Sigmoid colon (tissue), 7 donors: ENCODE measurements around the gene VPS8. TPM values are rescaled to one million over a fixed set of nuclear protein-coding genes. Genes with fewer than 3 reads are reported as not detected.
"Not testable (repeated sequence)": the region's sequence is repeated elsewhere in the genome, so short reads cannot be mapped to it uniquely, and the experiment has no call there.

ENCODE experiments used
- DNase-seq: peaks from one replicate; pipeline ENCODE4 v3.0.0-alpha.2; 2019
- H3K27ac ChIP-seq, 4 donors: fragments of 200-600 bp; sonication (generic); one replicate each; pipeline ENCODE4 v1.5.1; 2016 to 2019; ENCODE audit warnings: mild to moderate bottlenecking in 1 of 4
- H3K27me3 ChIP-seq, 3 donors: fragments of 200-600 bp; sonication (generic); one replicate each; pipeline ENCODE4 v1.5.1; 2019; ENCODE audit warnings: mild to moderate bottlenecking in 1 of 3
- H3K36me3 ChIP-seq, 4 donors: fragments of 200-600 bp; sonication (generic); one replicate each; pipeline ENCODE4 v1.5.1; 2016 to 2019
- H3K4me1 ChIP-seq, 4 donors: fragments of 200-600 bp; sonication (generic); one replicate each; pipeline ENCODE4 v1.5.1; 2017 to 2019
- H3K4me3 ChIP-seq, 4 donors: fragments of 200-600 bp; sonication (generic); one replicate each; pipeline ENCODE4 v1.5.1; 2017 to 2019; ENCODE audit warnings: mild to moderate bottlenecking in 2 of 4, moderate library complexity in 1 of 4
- H3K9me3 ChIP-seq, 4 donors: fragments of 200-600 bp in 3 of 4; sonication (generic) in 3 of 4; one replicate each; pipeline versions ENCODE4 v1.5.1 to v1.6.1; 2013 to 2019
- EP300 ChIP-seq, 4 donors: sonication (generic); formaldehyde crosslinking; IDR thresholded peaks; one replicate each; pipeline ENCODE4 v1.6.1; 2017; ENCODE audit warnings: antibody characterized with exemption in 4 of 4
- POLR2A ChIP-seq, 2 donors: fragments of 450-650 bp; IDR thresholded peaks; one replicate each; pipeline ENCODE4 v1.6.1; 2016; ENCODE audit warnings: antibody characterized with exemption in 2 of 2, mild to moderate bottlenecking in 2 of 2, moderate library complexity in 2 of 2
- POLR2AphosphoS5 ChIP-seq, 4 donors: sonication (generic); formaldehyde crosslinking; IDR thresholded peaks; one replicate each; pipeline ENCODE4 v1.6.1; 2017; ENCODE audit warnings: antibody characterized with exemption in 4 of 4
- WGBS, 2 donors: extraction: QIAGEN DNeasy Blood & Tissue Kit; methylation state at CpG; one replicate each; pipeline ENCODE4 v1.1.7; 2013; 5-methylcytosine and 5-hydroxymethylcytosine counted together
- intact Hi-C: fragments of 100-400 bp; cut with DNase I; formaldehyde crosslinking; loops from one replicate; pipeline ENCODE4 v1.15.1; 2023
- polyA plus RNA-seq, 3 donors: library from polyadenylated mRNA; stranded (reverse); fragments of 200-250 nt; gene quantifications; one replicate each; pipeline ENCODE4 v1.2.3, GENCODE V29; 2013
- total RNA-seq, 4 donors: library from RNA; depleted of rRNA; stranded (reverse); fragments of >200 nt; gene quantifications; one replicate each; pipeline ENCODE4 v1.1.0, GENCODE V29; 2016
- TF ChIP-seq, protein P1 (sequence below), 4 experiments: fragments of 450-650 bp in 3 of 4; fragments of 200-600 bp in 1 of 4; IDR thresholded peaks; one replicate each; pipeline ENCODE4 v1.5.1; 2016 to 2019; ENCODE audit warnings: antibody characterized with exemption in 4 of 4, mild to moderate bottlenecking in 3 of 4, moderate library complexity in 2 of 4
- donor health status: healthy with polysubstance abuse.
- donor health status: Bipolar disorder and iron deficiency.
- donor health status: healthy.

VPS8 gene
- total and polyA plus RNA-seq, 7 donors = 12.0 to 64.5 (median 34.6) TPM

GRCh38 chr3:184946917-184947316, 135.0 kb downstream of the VPS8 start:
- Histone ChIP-seq H3K9me3 (no peaks in the 10 kb centered on the region), H3K27ac (no peak overlapping the region), H3K4me3 (no peak overlapping the region), H3K4me1 (no peaks in the 10 kb centered on the region), H3K36me3 (peaks cover 0 to 10% (median 0%) of the 10 kb centered on the region in 4 donors), H3K27me3 (no peaks in the 10 kb centered on the region)
- no peak for DNase-seq
- intact Hi-C loops = no loop called here
- WGBS, 2 donors = 89% methylated on average over 3 of the region's 3 CpGs
- no peak for TF ChIP-seq POLR2A (IDR thresholded peaks at IDR 0.05)
- no peak for TF ChIP-seq EP300 (IDR thresholded peaks at IDR 0.05)
- TF ChIP-seq POLR2AphosphoS5 (IDR thresholded peaks at IDR 0.05) = no peak
- TF ChIP-seq, protein P1, sequence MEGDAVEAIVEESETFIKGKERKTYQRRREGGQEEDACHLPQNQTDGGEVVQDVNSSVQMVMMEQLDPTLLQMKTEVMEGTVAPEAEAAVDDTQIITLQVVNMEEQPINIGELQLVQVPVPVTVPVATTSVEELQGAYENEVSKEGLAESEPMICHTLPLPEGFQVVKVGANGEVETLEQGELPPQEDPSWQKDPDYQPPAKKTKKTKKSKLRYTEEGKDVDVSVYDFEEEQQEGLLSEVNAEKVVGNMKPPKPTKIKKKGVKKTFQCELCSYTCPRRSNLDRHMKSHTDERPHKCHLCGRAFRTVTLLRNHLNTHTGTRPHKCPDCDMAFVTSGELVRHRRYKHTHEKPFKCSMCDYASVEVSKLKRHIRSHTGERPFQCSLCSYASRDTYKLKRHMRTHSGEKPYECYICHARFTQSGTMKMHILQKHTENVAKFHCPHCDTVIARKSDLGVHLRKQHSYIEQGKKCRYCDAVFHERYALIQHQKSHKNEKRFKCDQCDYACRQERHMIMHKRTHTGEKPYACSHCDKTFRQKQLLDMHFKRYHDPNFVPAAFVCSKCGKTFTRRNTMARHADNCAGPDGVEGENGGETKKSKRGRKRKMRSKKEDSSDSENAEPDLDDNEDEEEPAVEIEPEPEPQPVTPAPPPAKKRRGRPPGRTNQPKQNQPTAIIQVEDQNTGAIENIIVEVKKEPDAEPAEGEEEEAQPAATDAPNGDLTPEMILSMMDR (IDR thresholded peaks at IDR 0.05) = no peak

DNA sequence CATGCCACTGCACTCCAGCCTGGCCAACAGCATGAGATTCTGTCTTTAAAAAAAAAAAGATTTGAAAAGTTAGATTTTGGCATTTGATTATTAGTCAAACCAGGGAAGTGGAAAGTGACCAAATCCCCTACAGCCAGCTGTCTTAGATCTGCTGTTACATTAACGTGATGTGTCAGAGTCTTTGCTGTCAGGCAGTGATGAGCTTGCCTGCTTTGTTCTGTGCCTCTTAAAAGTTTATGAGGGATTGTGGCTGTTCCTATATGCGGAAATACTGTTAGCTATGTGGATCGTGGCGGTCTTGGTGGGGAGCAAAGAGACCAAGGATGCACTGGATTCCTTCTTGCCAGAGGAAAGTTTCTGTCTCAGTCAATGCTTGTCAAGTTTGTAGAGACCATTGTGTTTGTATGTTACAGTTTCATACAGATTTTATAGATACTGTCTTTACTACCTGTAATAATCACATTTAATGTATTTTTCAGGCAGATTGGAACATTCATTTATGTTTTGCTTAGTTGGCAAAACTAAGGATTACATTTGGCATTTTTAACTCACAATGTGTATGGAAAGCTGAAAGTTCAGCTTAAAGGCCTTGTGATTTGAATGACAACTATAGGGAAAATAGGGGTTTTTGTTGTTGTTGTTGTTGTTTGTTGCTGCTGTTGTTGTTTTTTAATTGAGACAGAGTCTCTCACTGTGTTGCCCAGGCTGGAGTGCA, 137.4 kb downstream of the VPS8 start:
- no peak for DNase-seq
- intact Hi-C loops = no loop called here
- Histone ChIP-seq H3K27ac (no peak overlapping the region), H3K27me3 (no peaks in the 10 kb centered on the region), H3K36me3 (no peaks in the 10 kb centered on the region), H3K4me3 (no peak overlapping the region), H3K9me3 (no peaks in the 10 kb centered on the region), H3K4me1 (no peaks in the 10 kb centered on the region)
- TF ChIP-seq POLR2AphosphoS5 (IDR thresholded peaks at IDR 0.05) (no peak), EP300 (IDR thresholded peaks at IDR 0.05) (no peak), POLR2A (IDR thresholded peaks at IDR 0.05) (no peak)
- TF ChIP-seq, protein P1 (IDR thresholded peaks at IDR 0.05) = no peak
- 86 to 91% methylated on average over 4 of the region's 4 CpGs for WGBS, 2 donors

GRCh38 chr3:184950816-184951215, 138.8 kb downstream of the VPS8 start:
- WGBS, 2 donors = 30 to 79% methylated on average over 1 of the region's 1 CpG
- H3K4me1 ChIP-seq, H3K9me3 ChIP-seq, H3K27ac ChIP-seq, DNase-seq, H3K4me3 ChIP-seq, H3K36me3 ChIP-seq, H3K27me3 ChIP-seq, intact Hi-C loops: not testable (repeated sequence)

- no peaks in the 10 kb centered on the region for H3K4me1 ChIP-seq
- no peak for DNase-seq
- no peak overlapping the region for H3K27ac ChIP-seq
- no peaks in the 10 kb centered on the region for H3K9me3 ChIP-seq
- no peaks in the 10 kb centered on the region for H3K27me3 ChIP-seq
- H3K4me3 ChIP-seq = no peak overlapping the region
- TF ChIP-seq EP300 (IDR thresholded peaks at IDR 0.05) = no peak
- intact Hi-C loops = no loop called here
- 92% methylated on average over 3 of the region's 3 CpGs for WGBS, 2 donors
- H3K36me3 ChIP-seq = peaks cover 0 to 7% (median 0%) of the 10 kb centered on the region in 4 donors
Observed at GRCh38 chr3:184952671-184953070, 140.7 kb downstream of the VPS8 start.

GRCh38 chr3:184953401-184953800, 141.4 kb downstream of the VPS8 start:
- Histone ChIP-seq H3K4me3 (no peak overlapping the region), H3K36me3 (peaks cover 0 to 14% (median 0%) of the 10 kb centered on the region in 4 donors), H3K27ac (no peak overlapping the region), H3K27me3 (no peaks in the 10 kb centered on the region), H3K4me1 (no peaks in the 10 kb centered on the region), H3K9me3 (no peaks in the 10 kb centered on the region)
- DNase-seq = no peak
- WGBS, 2 donors = 75 to 82% methylated on average over 2 of the region's 2 CpGs
- TF ChIP-seq, protein P1 (IDR thresholded peaks at IDR 0.05) = no peak
- TF ChIP-seq EP300 (IDR thresholded peaks at IDR 0.05) (no peak), POLR2AphosphoS5 (IDR thresholded peaks at IDR 0.05) (no peak), POLR2A (IDR thresholded peaks at IDR 0.05) (no peak)
- intact Hi-C loops = no loop called here

GRCh38 chr3:184954251-184954650, 142.3 kb downstream of the VPS8 start:
- no peaks in the 10 kb centered on the region for H3K9me3 ChIP-seq
- TF ChIP-seq EP300 (IDR thresholded peaks at IDR 0.05) (no peak), POLR2A (IDR thresholded peaks at IDR 0.05) (no peak), POLR2AphosphoS5 (IDR thresholded peaks at IDR 0.05) (no peak)
- TF ChIP-seq, protein P1 (IDR thresholded peaks at IDR 0.05) = no peak
- H3K4me3 ChIP-seq = no peak overlapping the region
- 94 to 97% methylated on average over 3 of the region's 3 CpGs for WGBS, 2 donors
- DNase-seq = no peak
- no peak overlapping the region for H3K27ac ChIP-seq
- intact Hi-C loops = no loop called here
- no peaks in the 10 kb centered on the region for H3K27me3 ChIP-seq
- H3K4me1 ChIP-seq = no peaks in the 10 kb centered on the region
- peaks cover 0 to 18% (median 0%) of the 10 kb centered on the region in 4 donors for H3K36me3 ChIP-seq

DNA sequence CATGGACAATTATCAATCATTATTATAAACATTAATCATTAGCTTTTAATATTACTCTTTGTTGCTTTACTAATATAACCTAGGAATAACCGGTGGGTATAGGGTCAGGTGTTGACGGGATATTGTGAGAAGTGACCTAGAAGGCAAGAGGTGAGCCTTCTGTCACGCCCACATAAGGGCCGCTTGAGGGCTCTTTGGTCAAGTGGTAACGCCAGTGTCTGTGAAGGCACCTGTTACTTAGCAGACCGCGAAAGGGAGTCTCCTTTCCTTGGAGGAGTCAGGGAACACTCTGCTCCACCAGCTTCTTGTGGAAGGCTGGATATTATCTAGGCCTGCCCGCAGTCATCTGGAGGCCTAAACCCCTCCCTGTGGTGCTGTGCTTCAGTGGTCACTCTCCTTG, 142.9 kb downstream of the VPS8 start:
- peaks cover 0 to 18% (median 0%) of the 10 kb centered on the region in 4 donors for H3K36me3 ChIP-seq
- H3K27ac ChIP-seq, H3K27me3 ChIP-seq, H3K4me1 ChIP-seq, DNase-seq, intact Hi-C loops, H3K4me3 ChIP-seq, H3K9me3 ChIP-seq: not testable (repeated sequence)
- WGBS, 2 donors = 96 to 98% methylated on average over 8 of the region's 8 CpGs
